H9 (cell line): ENCODE data around the gene OCLN. TPM values are rescaled to one million over a fixed set of nuclear protein-coding genes. Genes with fewer than 3 reads are reported as not detected.
"Not testable (repeated sequence)": the region's sequence is repeated elsewhere in the genome, so short reads cannot be mapped to it uniquely, and the experiment has no call there.

Source experiments
- DNase-seq: peaks from one replicate; pipeline ENCODE4 v3.0.0-alpha.2; 2017
- H2AFZ ChIP-seq: one replicate; pipeline ENCODE4 v1.6.1; 2013; ENCODE audit warnings: mild to moderate bottlenecking, low read length, control low read depth, moderate library complexity
- H2AK5ac ChIP-seq: 2 replicates; pipeline ENCODE4 v1.6.1; 2013; ENCODE audit warnings: low read length, control low read depth, mixed read lengths; ENCODE audit not compliant: insufficient read length
- H2BK120ac ChIP-seq: one replicate; pipeline ENCODE4 v1.6.1; 2013; ENCODE audit warnings: low read depth, mild to moderate bottlenecking, low read length, control low read depth, inconsistent platforms; ENCODE audit not compliant: poor library complexity, severe bottlenecking
- H2BK12ac ChIP-seq: 2 replicates; pipeline ENCODE4 v1.6.1; 2013; ENCODE audit warnings: low read length, control low read depth, mixed read lengths, low read depth; ENCODE audit not compliant: insufficient read length
- H2BK15ac ChIP-seq: 2 replicates; pipeline ENCODE4 v1.6.1; 2013; ENCODE audit warnings: low read depth, low read length, control low read depth
- H2BK20ac ChIP-seq: one replicate; pipeline ENCODE4 v1.6.1; 2013; ENCODE audit warnings: low read depth, mild to moderate bottlenecking, low read length, control low read depth, inconsistent platforms; ENCODE audit not compliant: poor library complexity, severe bottlenecking
- H2BK5ac ChIP-seq: 2 replicates; pipeline ENCODE4 v1.6.1; 2013; ENCODE audit warnings: low read length, control low read depth, mixed read lengths; ENCODE audit not compliant: insufficient read length
- H3K14ac ChIP-seq: 2 replicates; pipeline ENCODE4 v1.6.1; 2013; ENCODE audit warnings: low read length, control low read depth; ENCODE audit not compliant: insufficient read depth
- H3K18ac ChIP-seq: 2 replicates; pipeline ENCODE4 v1.6.1; 2013; ENCODE audit warnings: low read depth, mild to moderate bottlenecking, mixed read lengths, low read length, control low read depth; ENCODE audit not compliant: insufficient read length
- H3K23ac ChIP-seq: 2 replicates; pipeline ENCODE4 v1.6.1; 2013; ENCODE audit warnings: low read length, control low read depth, mixed read lengths, low read depth; ENCODE audit not compliant: insufficient read length
- H3K23me2 ChIP-seq: 2 replicates; pipeline ENCODE4 v1.6.1; 2013; ENCODE audit warnings: low read depth, mild to moderate bottlenecking, mixed read lengths, low read length, control low read depth; ENCODE audit not compliant: insufficient read length, poor library complexity, severe bottlenecking
- H3K27ac ChIP-seq: 2 replicates; pipeline ENCODE4 v1.5.1; 2013; ENCODE audit warnings: low read length, control low read depth, mixed read lengths, low read depth; ENCODE audit not compliant: insufficient read length
- H3K27me3 ChIP-seq: 2 replicates; pipeline ENCODE4 v1.6.1; 2013; ENCODE audit warnings: low read length, control low read depth, inconsistent platforms; ENCODE audit not compliant: insufficient read depth
- H3K4ac ChIP-seq: 2 replicates; pipeline ENCODE4 v1.6.1; 2013; ENCODE audit warnings: low read depth, mild to moderate bottlenecking, control low read depth, inconsistent platforms, low read length, moderate library complexity
- H3K4me1 ChIP-seq: 2 replicates; pipeline ENCODE4 v1.6.1; 2013; ENCODE audit warnings: low read length, control low read depth, inconsistent platforms; ENCODE audit not compliant: insufficient read depth
- H3K4me2 ChIP-seq: 2 replicates; pipeline ENCODE4 v1.6.1; 2013; ENCODE audit warnings: low read length, control low read depth, mixed read lengths; ENCODE audit not compliant: insufficient read length, insufficient read depth
- H3K56ac ChIP-seq: 2 replicates; pipeline ENCODE4 v1.6.1; 2013; ENCODE audit warnings: low read depth, mild to moderate bottlenecking, mixed read lengths, low read length, control low read depth; ENCODE audit not compliant: insufficient read length
- H3K79me1 ChIP-seq: 2 replicates; pipeline ENCODE4 v1.6.1; 2013; ENCODE audit warnings: low read depth, mild to moderate bottlenecking, moderate library complexity, low read length, control low read depth, inconsistent platforms; ENCODE audit not compliant: insufficient read depth, poor library complexity, severe bottlenecking
- H3K79me2 ChIP-seq: 2 replicates; pipeline ENCODE4 v1.6.1; 2013; ENCODE audit warnings: low read length, control low read depth, inconsistent platforms; ENCODE audit not compliant: insufficient read depth
- H3K9ac ChIP-seq: 2 replicates; pipeline ENCODE4 v1.6.1; 2013; ENCODE audit warnings: low read length, control low read depth, mixed read lengths; ENCODE audit not compliant: insufficient read length; ENCODE audit errors: extremely low read depth
- H3K9me3 ChIP-seq: one replicate; pipeline ENCODE4 v1.6.1; 2013; ENCODE audit warnings: low read depth, low read length, inconsistent platforms; ENCODE audit not compliant: control insufficient read depth
- H3T11ph ChIP-seq: one replicate; pipeline ENCODE4 v1.6.1; 2013; ENCODE audit warnings: mild to moderate bottlenecking, low read length, control low read depth, inconsistent platforms
- H4K20me1 ChIP-seq: one replicate; pipeline ENCODE4 v1.6.1; 2013; ENCODE audit not compliant: control insufficient read depth, insufficient read length, insufficient read depth
- H4K5ac ChIP-seq: 2 replicates; pipeline ENCODE4 v1.6.1; 2013; ENCODE audit warnings: low read depth, mild to moderate bottlenecking, mixed read lengths, low read length, control low read depth; ENCODE audit not compliant: insufficient read length
- H4K8ac ChIP-seq: replicated peaks from 2 replicates; pipeline ENCODE4 v1.6.1; 2013; ENCODE audit warnings: low read length, control low read depth, mixed read lengths, low read depth; ENCODE audit not compliant: insufficient read length
- H4K91ac ChIP-seq: 2 replicates; pipeline ENCODE4 v1.6.1; 2013; ENCODE audit warnings: low read depth, mild to moderate bottlenecking, moderate library complexity, mixed read lengths, low read length, control low read depth; ENCODE audit not compliant: insufficient read length
- H3K27ac Mint-ChIP-seq, 3 experiments: 2 replicates in 2 of 3; 3 replicates in 1 of 3; pipeline ENCODE4 v1.8.0; 2020 to 2021; ENCODE audit warnings: mixed read lengths in 3 of 3, mild to moderate bottlenecking in 1 of 3, moderate library complexity in 1 of 3
- H3K27me3 Mint-ChIP-seq: 2 replicates; pipeline ENCODE4 v1.8.0; 2021; ENCODE audit warnings: low read depth, mild to moderate bottlenecking, moderate library complexity, mixed read lengths
- H3K36me3 Mint-ChIP-seq, 3 experiments: 2 replicates in 2 of 3; 3 replicates in 1 of 3; pipeline ENCODE4 v1.8.0; 2020 to 2021; ENCODE audit warnings: low read depth in 3 of 3, mixed read lengths in 3 of 3; ENCODE audit not compliant: insufficient read depth in 1 of 3
- H3K4me1 Mint-ChIP-seq, 2 experiments: 2 replicates each; pipeline ENCODE4 v1.8.0; 2020; ENCODE audit warnings: mixed read lengths in 2 of 2
- H3K4me3 Mint-ChIP-seq, 2 experiments: 2 replicates in 1 of 2; 3 replicates in 1 of 2; pipeline ENCODE4 v1.8.0; 2020 to 2021; ENCODE audit warnings: mild to moderate bottlenecking in 2 of 2, mixed read lengths in 2 of 2, moderate library complexity in 1 of 2
- H3K9me3 Mint-ChIP-seq, 2 experiments: 2 replicates in 1 of 2; 3 replicates in 1 of 2; pipeline ENCODE4 v1.8.0; 2020; ENCODE audit warnings: mild to moderate bottlenecking in 2 of 2, mixed read lengths in 2 of 2, moderate library complexity in 1 of 2
- CTCF ChIP-seq: fragments of 200-600 bp; sonication (generic); conservative IDR thresholded peaks from 3 replicates; pipeline ENCODE4 v1.8.0; 2021; ENCODE audit warnings: antibody characterized with exemption, mild to moderate bottlenecking
- WGBS: extraction: QIAGEN DNeasy Blood & Tissue Kit; methylation state at CpG from one replicate; pipeline ENCODE4 v1.1.7; 2013; ENCODE audit warnings: missing lambda C conversion rate, low lambda C conversion rate, mixed read lengths; ENCODE audit not compliant: insufficient read length; ENCODE audit errors: extremely low coverage; 5-methylcytosine and 5-hydroxymethylcytosine counted together
- total RNA-seq: library from RNA; stranded (reverse); gene quantifications from 2 replicates; pipeline ENCODE4 v1.2.1, GENCODE V29; 2021

The OCLN gene
- total RNA-seq, 1 experiment from 2014 or later, result 109 TPM

DNA sequence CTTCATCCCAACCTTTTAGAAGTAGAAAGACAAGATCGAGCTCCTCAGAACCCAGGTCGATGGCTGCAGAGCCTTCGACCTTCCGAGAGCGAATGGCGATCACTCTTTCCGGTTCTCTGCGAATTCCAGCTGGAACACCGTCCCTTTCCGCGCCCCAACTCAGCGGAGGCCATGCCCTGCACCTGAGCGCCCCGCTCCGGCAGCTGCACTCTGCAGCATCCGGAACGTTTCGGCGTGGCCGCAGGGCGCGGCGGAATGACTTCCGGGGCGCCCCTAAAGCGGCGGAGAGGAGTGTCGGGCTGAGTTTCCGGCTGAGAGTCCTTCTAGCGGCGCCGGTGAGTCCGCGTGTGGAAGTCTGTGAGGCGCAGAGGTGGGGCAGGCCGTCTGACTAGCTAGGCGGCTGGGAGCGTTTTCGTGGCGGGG lies 67.3 kb downstream of the OCLN start, which contains the start of gene GTF2H2C:
Gene GTF2H2C, plus strand, starts transcription at position 284 of the 423 bp plus-strand sequence. CDS start 4,942 bp downstream, outside the sequence.
- peak within 1 kb of the TSS; percentile 68 for H3K9ac ChIP-seq

DNA sequence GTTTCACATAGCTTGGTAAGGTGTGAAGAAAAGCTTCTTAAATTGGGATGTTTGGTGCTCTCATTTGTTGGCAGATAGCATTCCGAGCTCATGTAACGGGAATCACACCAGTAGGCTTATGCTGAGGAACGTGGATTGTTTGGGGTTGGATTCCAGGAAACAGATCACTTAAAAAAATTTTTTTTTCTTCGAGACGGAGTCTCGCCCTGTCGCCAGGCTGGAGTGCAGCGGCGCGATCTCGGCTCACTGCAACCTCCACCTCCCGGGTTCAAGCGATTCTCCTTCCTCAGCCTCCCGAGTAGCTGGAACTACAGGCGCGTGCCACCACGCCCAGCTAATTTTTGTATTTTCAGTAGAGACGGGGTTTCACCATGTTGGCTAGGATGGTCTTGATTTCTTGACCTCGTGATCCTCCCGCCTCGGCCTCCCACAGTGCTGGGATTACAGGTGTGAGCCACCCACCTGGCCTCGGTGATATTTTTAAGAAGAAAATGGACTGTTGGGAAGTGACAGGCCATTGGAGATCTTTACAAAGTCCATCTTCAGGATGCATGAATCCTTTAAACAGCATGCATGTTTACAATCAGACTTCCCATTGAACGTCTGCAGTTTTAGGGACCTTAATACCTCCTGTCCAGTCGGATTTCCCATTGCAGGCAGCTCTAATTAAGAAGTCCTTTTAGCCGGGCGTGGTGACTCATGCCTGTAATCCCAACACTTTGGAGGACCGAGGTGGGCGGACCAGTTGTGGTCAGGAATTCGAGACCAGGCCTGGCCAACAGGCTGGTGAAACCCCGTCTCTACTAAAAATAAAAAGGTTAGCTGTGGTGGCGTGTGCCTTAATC lies 68.2 kb downstream of the OCLN start:
- H3K18ac ChIP-seq, H3K79me2 ChIP-seq, H2AK5ac ChIP-seq, H3K14ac ChIP-seq, H3K4ac ChIP-seq, H4K91ac ChIP-seq, H4K5ac ChIP-seq, H4K20me1 ChIP-seq, H2BK20ac ChIP-seq, H3K27ac Mint-ChIP-seq, H3K4me2 ChIP-seq, H2AFZ ChIP-seq, H3K9me3 ChIP-seq, H3K27ac ChIP-seq, H3K27me3 ChIP-seq, H2BK15ac ChIP-seq, H3T11ph ChIP-seq, H3K4me1 ChIP-seq, H2BK12ac ChIP-seq, H3K23me2 ChIP-seq, H3K36me3 Mint-ChIP-seq, H2BK120ac ChIP-seq, H3K79me1 ChIP-seq, H3K23ac ChIP-seq, H3K4me1 Mint-ChIP-seq, H2BK5ac ChIP-seq, H3K27me3 Mint-ChIP-seq, H3K9me3 Mint-ChIP-seq, H4K8ac ChIP-seq, H3K56ac ChIP-seq, H3K9ac ChIP-seq: not testable (repeated sequence)
- peak overlapping the region; percentile 68 to 76 for H3K4me3 Mint-ChIP-seq
- WGBS, result no CpG with 5 or more reads among the region's 31 CpGs
- DNase-seq, result peak; percentile 4

More for the DNA sequence above, 67.3 kb downstream of the OCLN start, which contains the start of gene GTF2H2C:
- Histone ChIP-seq H3K27ac (peak within 1 kb of the TSS; percentile 60), H3K4me2 (peak within 1 kb of the TSS; percentile 35), H3K14ac (peak within 1 kb of the TSS; percentile 47; the same call in 1 of the 2 replicates)
- H3K9me3 ChIP-seq, H2BK20ac ChIP-seq, H2BK5ac ChIP-seq, H3K18ac ChIP-seq, H2BK15ac ChIP-seq, H4K5ac ChIP-seq, H3K9me3 Mint-ChIP-seq, H2BK120ac ChIP-seq, H3K23me2 ChIP-seq, H3K36me3 Mint-ChIP-seq, H2AK5ac ChIP-seq, H2AFZ ChIP-seq, H2BK12ac ChIP-seq, H3K4me1 ChIP-seq, H3K23ac ChIP-seq, H4K8ac ChIP-seq, H3K4me1 Mint-ChIP-seq, H3K56ac ChIP-seq, H3K4ac ChIP-seq, H3T11ph ChIP-seq, H3K79me2 ChIP-seq, H3K27me3 ChIP-seq, H4K91ac ChIP-seq, H3K27me3 Mint-ChIP-seq, H3K79me1 ChIP-seq, H4K20me1 ChIP-seq: not testable (repeated sequence)
- peak within 1 kb of the TSS; percentile 70 to 92 (median 88); a peak in 5 of 7 replicates for H3K27ac Mint-ChIP-seq
- H3K4me3 Mint-ChIP-seq, result peak within 1 kb of the TSS; percentile 82 to 96
- peak; percentile 40; the same call in 2 of the 3 replicates for TF ChIP-seq CTCF
- no CpG with 5 or more reads among the region's 40 CpGs for WGBS
- DNase-seq, result peak; percentile 70
